HK-2 (cell line): Measurements from ENCODE around the gene AIRE.
"Not testable (repeated sequence)": the region's sequence is repeated elsewhere in the genome, so short reads cannot be mapped to it uniquely, and the experiment has no call there.

Experiments
- DNase-seq: peaks from one replicate; pipeline ENCODE4 v3.0.0-alpha.2; 2018; ENCODE audit not compliant: unreplicated experiment

The AIRE gene

DNA sequence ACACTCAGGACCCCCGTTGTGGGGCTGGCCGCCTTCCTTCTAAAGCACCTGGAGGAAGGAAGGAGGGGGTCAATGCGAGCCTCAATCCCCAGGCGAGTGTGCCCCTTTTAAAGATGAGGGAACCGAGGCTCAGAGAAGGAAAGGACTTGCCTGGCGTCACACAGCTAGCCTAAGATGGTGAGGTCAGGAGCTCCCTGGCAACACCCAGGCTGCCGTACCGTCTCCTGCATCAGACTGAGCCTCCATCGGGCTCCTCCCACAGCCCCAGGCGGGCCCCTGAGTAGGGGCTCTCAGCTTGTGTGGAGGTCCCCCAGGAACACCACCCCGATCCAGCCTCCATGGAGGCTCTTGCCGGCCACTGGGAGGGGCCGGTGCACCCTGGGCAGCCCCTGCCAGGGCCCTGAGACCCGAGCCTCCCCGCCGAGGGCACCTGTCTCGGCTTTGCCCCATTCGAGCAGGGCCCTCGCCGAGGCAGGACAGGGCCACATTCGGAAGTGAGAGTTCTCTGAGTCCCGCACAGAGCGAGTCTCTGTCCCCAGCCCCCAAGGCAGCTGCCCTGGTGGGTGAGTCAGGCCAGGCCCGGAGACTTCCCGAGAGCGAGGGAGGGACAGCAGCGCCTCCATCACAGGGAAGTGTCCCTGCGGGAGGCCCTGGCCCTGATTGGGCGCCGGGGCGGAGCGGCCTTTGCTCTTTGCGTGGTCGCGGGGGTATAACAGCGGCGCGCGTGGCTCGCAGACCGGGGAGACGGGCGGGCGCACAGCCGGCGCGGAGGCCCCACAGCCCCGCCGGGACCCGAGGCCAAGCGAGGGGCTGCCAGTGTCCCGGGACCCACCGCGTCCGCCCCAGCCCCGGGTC lies at the start of gene AIRE:
AIRE (plus strand) TSS at position 739 of the 855 bp plus-strand sequence. CDS start 131 bp downstream, outside the sequence.
- DNase-seq: no peak

DNA sequence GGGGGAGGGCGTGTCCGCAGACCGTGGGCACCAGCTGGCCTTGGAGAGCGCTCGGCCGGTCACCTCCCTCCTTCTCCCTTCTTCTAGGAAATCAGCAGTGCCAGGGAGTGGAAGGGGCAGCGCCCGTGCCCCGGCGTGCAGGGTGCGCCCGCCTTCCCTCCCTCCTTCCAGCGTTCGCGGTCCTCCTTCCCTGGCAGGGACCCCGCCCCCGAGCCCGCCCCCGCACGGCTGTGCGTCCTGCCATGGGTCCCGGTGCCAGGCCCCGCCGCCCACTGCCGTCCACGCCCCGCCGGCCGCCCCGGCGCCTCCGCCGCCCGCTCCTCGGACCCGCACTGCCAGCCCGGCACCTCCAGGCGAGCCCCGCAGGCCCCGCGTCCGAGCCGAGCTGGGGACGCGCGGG lies 45.3 kb upstream of the AIRE start:
- DNase-seq: not testable (repeated sequence)

DNA sequence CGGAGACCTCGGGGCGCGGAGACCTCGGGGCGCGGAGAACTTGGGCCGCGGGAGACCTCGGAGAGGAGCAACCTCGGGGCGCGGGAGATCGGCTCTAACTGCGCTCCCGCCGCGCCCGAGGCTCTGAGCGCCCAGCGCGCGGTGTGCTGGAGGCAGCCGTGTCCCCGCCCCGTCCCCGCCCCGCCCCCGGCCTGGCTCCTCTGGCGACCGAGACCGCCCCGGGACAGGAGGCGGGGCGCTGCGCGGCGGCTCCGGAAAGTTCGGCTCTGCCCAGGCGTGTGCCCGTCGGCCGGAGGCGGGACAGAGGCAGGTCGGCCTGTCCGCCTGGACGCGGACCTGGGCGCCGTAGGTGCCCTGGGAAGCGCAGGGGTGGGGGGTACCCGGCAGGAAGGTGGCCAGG lies 44.8 kb upstream of the AIRE start, which contains the start of gene ICOSLG:
ICOSLG (minus strand) TSS at position 102 of the 400 bp plus-strand sequence. CDS start 126 bp downstream, outside the sequence.
- DNase-seq: not testable (repeated sequence)

DNA sequence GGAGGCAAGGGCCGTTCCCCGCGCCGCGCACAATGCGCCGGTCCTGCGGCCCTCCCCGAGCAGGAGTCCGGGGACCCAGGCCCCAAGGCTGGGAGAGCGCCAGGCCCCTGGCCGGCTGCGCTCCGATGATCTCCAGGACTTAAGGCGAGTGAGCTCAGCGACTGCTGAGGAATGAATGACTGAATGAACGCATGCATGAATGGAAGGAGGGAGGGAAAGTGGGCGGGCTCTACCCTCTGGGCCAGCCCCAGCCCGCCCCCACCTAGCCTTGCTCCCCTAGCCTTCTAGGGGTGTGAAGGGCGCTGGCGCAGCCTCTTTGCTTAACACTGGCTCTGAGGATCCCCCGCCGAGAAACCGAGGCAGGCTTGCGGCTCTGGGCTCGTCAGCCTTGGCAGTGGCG lies 44.4 kb upstream of the AIRE start:
- not testable (repeated sequence) for DNase-seq

DNA sequence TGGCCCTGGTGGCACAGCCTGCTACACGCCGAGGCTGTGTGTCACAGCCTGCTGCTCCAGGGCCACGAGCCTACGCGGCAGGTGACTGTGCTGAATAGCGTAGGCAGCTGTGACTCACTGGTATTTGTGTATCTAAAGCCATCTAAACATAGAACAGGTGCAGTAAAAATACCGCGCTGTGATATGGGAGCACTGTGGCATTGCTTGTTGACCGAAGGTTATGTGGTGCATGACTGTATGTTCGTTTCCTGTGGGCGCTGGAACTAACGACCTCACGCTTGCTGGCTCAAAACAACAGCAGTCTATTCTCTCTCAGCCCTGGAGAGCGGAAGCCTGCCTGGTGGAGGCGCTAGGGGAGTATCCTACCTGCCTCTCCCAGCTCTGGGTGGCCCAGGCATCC lies 41.7 kb upstream of the AIRE start:
- not testable (repeated sequence) for DNase-seq

DNA sequence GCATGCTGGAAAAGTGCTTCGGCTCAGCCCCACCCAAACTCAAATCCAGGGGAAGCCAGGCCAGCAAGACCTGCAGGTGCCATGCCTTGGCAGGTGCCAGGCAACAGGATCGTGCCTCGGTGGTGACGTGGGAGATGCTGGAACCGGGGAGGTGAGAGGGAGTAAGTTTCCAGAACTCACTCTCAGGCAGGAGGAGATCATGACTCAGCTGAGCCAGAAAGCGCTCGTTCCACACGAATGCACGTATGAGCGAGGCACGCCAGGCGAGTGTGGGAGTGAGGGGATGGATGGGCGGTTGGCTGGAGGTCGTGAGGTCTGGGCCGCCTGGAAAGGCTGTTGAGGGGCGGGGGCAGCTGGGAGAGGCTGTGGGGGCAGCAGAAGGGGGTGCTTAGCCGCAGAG lies 37.8 kb upstream of the AIRE start:
- not testable (repeated sequence) for DNase-seq

DNA sequence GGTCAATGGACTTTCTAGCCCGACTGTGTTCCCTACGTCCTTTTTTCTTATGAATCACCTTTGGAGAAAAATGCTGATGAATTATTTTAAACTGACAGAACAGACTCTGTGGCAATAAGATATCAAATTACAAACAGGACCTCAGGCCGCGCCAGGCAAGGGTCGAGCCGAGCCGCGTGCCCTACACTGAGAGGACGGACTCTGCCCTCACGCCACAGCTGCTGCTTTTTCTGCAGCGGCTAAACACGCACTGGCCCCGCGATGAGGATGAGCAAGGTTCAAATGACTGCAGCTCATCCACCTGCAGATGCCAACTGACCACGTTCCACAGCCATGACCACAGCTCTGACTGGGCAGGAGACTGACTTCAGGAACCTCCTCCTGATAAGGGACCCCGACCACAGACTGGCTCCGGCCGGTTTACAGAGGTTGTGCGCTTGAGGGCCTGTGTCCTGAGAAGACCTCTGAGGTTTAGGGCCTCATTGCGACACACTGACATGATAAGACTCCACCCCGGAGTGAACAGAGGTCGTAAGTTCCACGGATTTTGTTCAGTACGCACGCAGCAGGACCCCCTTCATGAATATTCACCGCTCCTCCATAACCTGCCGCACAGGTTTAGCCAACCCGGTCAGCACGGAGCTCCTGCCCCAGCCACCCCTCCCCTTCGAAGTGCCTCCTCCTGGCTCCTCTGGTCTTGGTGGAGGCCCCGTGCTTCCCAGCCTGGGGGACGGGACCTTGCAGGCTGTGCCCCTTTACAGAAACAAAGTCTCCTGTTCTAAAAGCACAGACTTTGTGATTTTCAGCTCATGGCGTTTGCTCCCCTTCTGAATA lies 36.3 kb upstream of the AIRE start:
- DNase-seq: not testable (repeated sequence)

DNA sequence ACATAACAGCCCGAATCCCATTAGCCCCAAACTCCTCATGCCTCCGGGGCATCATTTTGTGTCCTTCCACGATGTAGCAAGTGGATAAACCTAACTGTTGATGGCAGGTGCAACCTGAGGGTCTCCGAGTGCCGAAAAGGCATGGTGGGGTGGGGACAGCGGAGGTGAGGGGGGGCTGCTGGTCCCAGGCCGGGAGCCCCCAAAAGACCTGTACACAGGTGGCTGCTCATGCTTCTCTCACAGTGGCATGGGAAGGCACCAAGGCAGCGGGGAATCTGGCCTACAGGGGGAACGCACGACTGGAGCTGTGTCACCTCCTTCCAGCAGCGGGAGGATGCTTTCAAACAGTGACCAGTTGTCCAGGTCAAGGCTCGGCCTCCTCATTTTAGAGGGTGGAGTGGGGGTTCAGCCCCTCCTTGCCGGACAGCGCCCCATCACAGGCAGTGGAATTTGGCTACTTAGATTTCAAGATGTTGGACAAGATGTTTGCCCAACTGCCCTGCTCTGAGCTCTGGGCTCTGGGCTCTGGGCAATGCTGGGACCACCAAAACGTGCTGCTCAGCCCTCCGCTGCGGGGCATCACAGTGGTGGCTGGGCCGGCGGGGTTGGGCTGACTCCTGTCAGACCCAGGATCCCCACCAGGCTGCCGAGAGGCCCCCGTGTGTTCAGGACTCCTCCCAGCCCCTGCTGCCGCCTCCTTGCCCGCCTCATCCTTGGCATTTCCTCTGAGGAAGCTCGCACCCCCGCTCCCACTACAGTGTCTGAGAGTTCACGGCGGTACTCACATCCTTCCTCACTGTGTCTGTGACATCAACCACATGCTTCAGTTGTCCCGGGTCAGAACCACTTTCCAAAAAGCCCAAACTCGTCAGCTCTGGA lies 31.6 kb upstream of the AIRE start:
- no peak for DNase-seq

GRCh38 chr21:44255511-44255981 lies 30.1 kb upstream of the AIRE start:
- no peak for DNase-seq

- no peak for DNase-seq
These were observed 27.5 kb upstream of the AIRE start for GRCh38 chr21:44258056-44258725.

- no peak for DNase-seq
These were observed 26.5 kb upstream of the AIRE start for GRCh38 chr21:44259082-44259705.

GRCh38 chr21:44260066-44260465 lies 25.6 kb upstream of the AIRE start:
- DNase-seq: no peak

- no peak for DNase-seq
These were observed 24.7 kb upstream of the AIRE start for GRCh38 chr21:44260791-44261631.

GRCh38 chr21:44261675-44262295 lies 23.9 kb upstream of the AIRE start, which contains the start of gene DNMT3L:
DNMT3L (minus strand) TSS chr21:44261897; CDS start chr21:44261259, 638 bp downstream.
- no peak for DNase-seq

- no peak for DNase-seq
These were observed 23.2 kb upstream of the AIRE start for GRCh38 chr21:44262338-44263056.

DNA sequence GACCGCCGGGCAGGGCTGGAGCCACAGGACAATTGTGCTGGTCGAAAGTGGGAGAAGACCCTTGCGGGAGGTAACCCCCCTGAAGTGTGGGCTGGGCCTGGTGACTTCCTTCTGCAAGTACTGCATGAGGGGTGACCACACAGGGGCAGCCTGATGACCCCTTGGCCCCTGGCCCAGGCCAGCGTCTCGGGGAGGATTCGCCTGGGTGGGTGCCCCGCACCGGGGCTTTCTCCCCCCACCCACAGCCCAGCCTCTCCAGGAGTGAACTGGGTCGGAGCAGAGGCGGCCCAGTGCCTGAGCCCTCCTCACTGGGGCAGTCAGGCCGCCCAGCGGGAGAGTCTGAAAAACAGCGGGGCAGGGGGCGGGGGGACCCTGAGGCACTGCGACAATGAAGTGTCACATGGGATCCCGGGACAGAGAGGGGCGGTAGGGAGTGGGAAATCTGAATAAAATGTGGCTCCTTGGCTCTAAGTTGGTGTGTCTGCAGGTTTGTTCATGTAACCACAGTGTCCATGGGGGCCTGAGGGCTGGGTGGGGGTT lies 22.4 kb upstream of the AIRE start:
- no peak for DNase-seq

DNA sequence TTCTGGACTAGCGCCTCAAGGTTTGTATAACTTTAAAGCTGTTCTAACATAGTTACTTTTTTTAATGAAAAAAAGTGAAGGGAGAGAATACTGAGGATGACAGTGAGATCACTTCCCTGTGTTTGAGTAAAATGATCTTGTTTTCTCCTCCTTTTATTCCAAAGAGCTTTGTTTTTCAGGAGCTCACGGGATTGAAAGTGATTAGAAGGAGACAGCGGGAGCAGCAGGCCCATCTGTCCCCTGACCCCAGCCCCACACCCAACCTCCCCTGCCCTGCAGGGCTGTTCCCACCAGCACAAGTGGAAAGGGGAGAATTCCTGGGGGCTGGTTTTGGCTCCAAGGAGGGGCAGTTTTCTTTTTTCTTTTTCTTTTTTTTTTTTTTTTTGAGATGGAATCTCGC lies 21.9 kb upstream of the AIRE start:
- no peak for DNase-seq

DNA sequence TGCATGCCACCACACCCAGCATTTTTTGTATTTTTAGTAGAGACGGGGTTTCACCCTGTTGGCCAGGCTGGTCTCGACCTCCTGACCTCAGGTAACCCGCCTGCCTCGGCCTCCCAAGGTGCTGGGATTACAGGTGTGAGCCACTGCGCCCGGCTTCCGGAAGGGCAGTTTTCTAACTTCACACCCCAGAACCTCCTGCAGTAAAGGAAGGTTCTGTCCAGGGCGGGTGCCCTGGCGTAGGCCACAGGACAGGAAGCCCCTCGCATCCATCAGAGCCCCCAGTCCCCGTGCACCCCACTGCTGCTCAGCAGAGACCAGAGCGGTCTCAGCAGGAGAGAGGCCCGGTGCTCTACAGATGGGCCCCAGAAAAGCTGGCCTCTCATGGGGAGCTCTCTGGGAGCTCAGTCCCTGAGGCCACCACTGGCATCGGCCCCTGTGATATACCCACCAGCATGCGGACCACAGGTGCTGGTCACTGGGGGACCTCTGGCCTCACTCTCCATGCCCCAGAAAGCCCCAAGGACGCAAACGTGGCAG lies 19.9 kb upstream of the AIRE start:
- no peak for DNase-seq
